ENCODE results near the gene PTPN13.

DNA sequence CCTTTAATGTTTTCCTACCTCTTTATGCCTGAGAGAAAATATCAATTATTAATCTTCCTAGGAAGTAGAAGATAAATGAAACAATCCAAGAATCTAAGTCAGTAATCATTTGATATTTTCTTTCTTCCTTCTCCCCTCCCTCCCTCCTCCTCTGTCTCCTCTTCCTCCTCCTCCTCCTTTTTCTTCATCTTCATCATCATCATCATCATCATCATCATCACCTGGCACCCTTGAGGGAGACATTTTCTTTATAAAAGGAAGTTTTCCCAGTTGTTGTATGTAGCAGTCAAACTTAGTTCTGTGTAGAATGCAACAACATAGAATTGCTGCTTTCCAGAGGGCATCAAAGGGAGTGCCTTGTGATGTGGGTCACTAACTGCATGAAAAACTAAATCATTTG, 155.0 kb downstream of the PTPN13 start:
- TF ChIP-seq EZH2 (IDR thresholded peaks at IDR 0.05; ENCODE audit: insufficient read depth, poor library complexity, severe bottlenecking) = no peak
- TF ChIP-seq EZH2phosphoT487 (IDR thresholded peaks at IDR 0.05; ENCODE audit: insufficient read depth, low read depth) = no peak

Data from GM23248 (cell line).